ENCODE measurements around the gene PWWP2B. TPM values are rescaled to one million over a fixed set of nuclear protein-coding genes. Genes with fewer than 3 reads are reported as not detected.

Gene PWWP2B
- total RNA-seq, 2 experiments from 2014 or later, result 5.5 to 6.3 TPM

- peaks cover 7% of the 10 kb centered on the region for H3K4me1 Mint-ChIP-seq
- CTCF ChIA-PET, result no interaction called here
- no peaks in the 10 kb centered on the region for H3K36me3 Mint-ChIP-seq (ENCODE audit: low read depth)
- H3K9me3 Mint-ChIP-seq, result no peaks in the 10 kb centered on the region
- DNase-seq, result no peak
- H3K27ac Mint-ChIP-seq, result no peak overlapping the region
- no peaks in the 10 kb centered on the region for H3K27me3 Mint-ChIP-seq
- no peak overlapping the region for H3K4me3 Mint-ChIP-seq
- POLR2A ChIA-PET, result no interaction called here
Measured at GRCh38 chr10:132405463-132405991, 8.5 kb downstream of the PWWP2B start.

DNA sequence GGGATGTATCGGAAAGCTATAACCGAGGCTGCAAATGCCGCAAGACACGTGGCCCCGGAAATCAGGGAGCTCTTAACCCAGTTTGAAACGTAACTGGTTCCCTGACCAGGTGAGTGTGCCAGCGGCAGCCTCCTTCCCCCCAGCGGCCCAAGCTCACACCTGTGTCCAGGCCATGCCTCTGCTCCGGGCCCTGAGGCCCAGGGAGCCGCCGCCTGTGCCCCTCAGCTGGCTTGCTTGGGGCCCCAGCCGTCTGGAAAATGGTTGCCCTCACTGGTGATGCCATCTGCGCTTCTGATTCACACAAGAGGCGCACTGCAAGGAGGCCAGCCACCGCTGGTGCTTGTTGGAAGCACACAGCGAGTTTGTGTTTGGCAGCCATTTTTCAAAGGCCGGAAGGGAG lies 9.2 kb downstream of the PWWP2B start:
- no peak overlapping the region for H3K27ac Mint-ChIP-seq
- H3K9me3 Mint-ChIP-seq, result no peaks in the 10 kb centered on the region
- H3K4me3 Mint-ChIP-seq, result no peak overlapping the region
- peaks cover 7% of the 10 kb centered on the region for H3K4me1 Mint-ChIP-seq
- no peak for DNase-seq
- ChIA-PET CTCF (interaction anchor here (1.1 kb wide), 1 partner anchor 8 kb away, joined by 3 read pairs; no protein-coding TSS in a partner anchor), POLR2A (no interaction called here)
- no peaks in the 10 kb centered on the region for H3K27me3 Mint-ChIP-seq
- H3K36me3 Mint-ChIP-seq (ENCODE audit: low read depth), result no peaks in the 10 kb centered on the region

GRCh38 chr10:132406750-132407149 lies 9.8 kb downstream of the PWWP2B start:
- CTCF ChIA-PET, result interaction anchor here (1.1 kb wide), 1 partner anchor 9 kb away, joined by 3 read pairs; no protein-coding TSS in a partner anchor
- Mint-ChIP-seq H3K27ac (no peak overlapping the region), H3K27me3 (no peaks in the 10 kb centered on the region), H3K4me1 (peaks cover 7% of the 10 kb centered on the region), H3K4me3 (no peak overlapping the region), H3K36me3 (ENCODE audit: low read depth) (no peaks in the 10 kb centered on the region), H3K9me3 (no peaks in the 10 kb centered on the region)
- POLR2A ChIA-PET, result no interaction called here
- DNase-seq, result no peak

GRCh38 chr10:132407243-132407746 lies 10.3 kb downstream of the PWWP2B start:
- H3K4me1 Mint-ChIP-seq, result peaks cover 7% of the 10 kb centered on the region
- DNase-seq, result no peak
- H3K27ac Mint-ChIP-seq, result no peak overlapping the region
- POLR2A ChIA-PET, result no interaction called here
- no peak overlapping the region for H3K4me3 Mint-ChIP-seq
- CTCF ChIA-PET, result interaction anchor here (1.1 kb wide), 1 partner anchor 10 kb away, joined by 3 read pairs; no protein-coding TSS in a partner anchor
- H3K9me3 Mint-ChIP-seq, result no peaks in the 10 kb centered on the region
- no peaks in the 10 kb centered on the region for H3K27me3 Mint-ChIP-seq
- H3K36me3 Mint-ChIP-seq (ENCODE audit: low read depth), result no peaks in the 10 kb centered on the region

GRCh38 chr10:132407846-132408278 lies 10.9 kb downstream of the PWWP2B start:
- no peak overlapping the region for H3K4me3 Mint-ChIP-seq
- H3K27ac Mint-ChIP-seq, result no peak overlapping the region
- ChIA-PET CTCF (no interaction called here), POLR2A (no interaction called here)
- no peaks in the 10 kb centered on the region for H3K36me3 Mint-ChIP-seq (ENCODE audit: low read depth)
- H3K4me1 Mint-ChIP-seq, result peaks cover 7% of the 10 kb centered on the region
- no peaks in the 10 kb centered on the region for H3K9me3 Mint-ChIP-seq
- no peaks in the 10 kb centered on the region for H3K27me3 Mint-ChIP-seq
- no peak for DNase-seq

GRCh38 chr10:132408367-132408781 lies 11.4 kb downstream of the PWWP2B start:
- Mint-ChIP-seq H3K36me3 (ENCODE audit: low read depth) (no peaks in the 10 kb centered on the region), H3K27ac (no peak overlapping the region), H3K27me3 (no peaks in the 10 kb centered on the region), H3K4me3 (no peak overlapping the region), H3K9me3 (no peaks in the 10 kb centered on the region), H3K4me1 (peaks cover 7% of the 10 kb centered on the region)
- DNase-seq, result no peak
- ChIA-PET CTCF (no interaction called here), POLR2A (no interaction called here)

DNA sequence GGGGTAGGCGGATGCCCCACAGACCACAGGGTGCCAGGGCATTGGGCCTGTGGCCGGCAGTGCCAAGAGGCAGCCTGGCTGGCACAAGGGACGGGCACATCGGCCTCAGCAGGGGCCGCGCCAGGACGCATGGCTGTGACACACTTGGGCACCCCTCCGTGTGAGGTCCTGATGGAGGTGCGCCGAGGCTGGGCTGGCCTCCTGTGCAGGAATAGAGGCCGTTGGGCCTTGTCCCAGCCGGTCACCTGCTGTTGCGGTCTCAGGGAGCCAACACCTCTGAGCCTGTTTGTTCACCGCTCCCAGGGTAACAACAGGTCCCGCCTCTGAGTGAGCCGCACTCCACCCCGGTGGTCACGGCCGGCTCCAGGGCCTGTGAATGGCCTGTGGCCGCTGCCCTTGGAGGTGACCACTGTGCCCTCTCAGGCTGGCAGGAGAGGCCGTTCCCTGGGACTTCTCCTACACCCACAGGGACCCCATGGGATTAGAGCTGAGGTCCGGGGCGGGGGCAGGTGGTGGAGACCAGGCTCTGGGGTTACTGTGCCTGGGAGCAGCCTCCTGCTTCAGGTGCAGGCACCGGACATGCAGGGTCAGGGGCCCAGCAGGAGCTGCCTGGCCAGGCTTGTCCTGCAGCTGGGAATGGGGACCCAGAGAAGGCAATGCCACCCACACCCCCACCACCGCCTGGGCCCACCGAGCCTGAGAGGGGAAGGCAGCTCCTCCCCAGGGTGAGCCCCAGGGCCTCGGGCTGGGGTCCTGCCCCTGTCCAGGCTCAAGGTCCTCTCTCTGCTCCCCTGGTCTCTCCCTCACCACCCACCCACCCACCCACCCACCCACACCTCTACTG lies 12.0 kb downstream of the PWWP2B start:
- no peaks in the 10 kb centered on the region for H3K9me3 Mint-ChIP-seq
- POLR2A ChIA-PET, result no interaction called here
- H3K36me3 Mint-ChIP-seq (ENCODE audit: low read depth), result no peaks in the 10 kb centered on the region
- no peak overlapping the region for H3K27ac Mint-ChIP-seq
- CTCF ChIA-PET, result no interaction called here
- peaks cover 7% of the 10 kb centered on the region for H3K4me1 Mint-ChIP-seq
- DNase-seq, result no peak
- no peak overlapping the region for H3K4me3 Mint-ChIP-seq
- H3K27me3 Mint-ChIP-seq, result no peaks in the 10 kb centered on the region

DNA sequence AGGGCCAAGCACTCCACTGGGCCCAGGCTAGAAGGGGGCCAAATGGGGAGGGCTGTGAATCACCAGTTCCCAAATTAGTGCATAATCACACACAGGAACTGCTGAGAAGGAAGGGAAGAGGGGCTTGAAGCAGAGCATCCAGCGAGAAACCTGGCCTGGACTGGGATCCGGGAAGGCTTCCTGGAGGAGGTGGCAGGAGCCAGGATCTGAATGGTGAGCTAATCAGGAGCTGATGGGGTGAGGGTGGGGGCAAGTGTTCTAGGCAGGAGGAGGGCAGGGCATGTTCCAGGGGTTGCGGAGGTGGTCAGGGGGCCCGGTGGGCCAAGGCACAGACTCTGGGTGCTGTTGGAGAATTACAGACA lies 12.6 kb downstream of the PWWP2B start:
- H3K4me3 Mint-ChIP-seq, result no peak overlapping the region
- H3K27ac Mint-ChIP-seq, result no peak overlapping the region
- H3K9me3 Mint-ChIP-seq, result no peaks in the 10 kb centered on the region
- DNase-seq, result no peak
- POLR2A ChIA-PET, result no interaction called here
- H3K4me1 Mint-ChIP-seq, result peaks cover 7% of the 10 kb centered on the region
- CTCF ChIA-PET, result no interaction called here
- H3K36me3 Mint-ChIP-seq (ENCODE audit: low read depth), result no peaks in the 10 kb centered on the region
- H3K27me3 Mint-ChIP-seq, result no peaks in the 10 kb centered on the region

DNA sequence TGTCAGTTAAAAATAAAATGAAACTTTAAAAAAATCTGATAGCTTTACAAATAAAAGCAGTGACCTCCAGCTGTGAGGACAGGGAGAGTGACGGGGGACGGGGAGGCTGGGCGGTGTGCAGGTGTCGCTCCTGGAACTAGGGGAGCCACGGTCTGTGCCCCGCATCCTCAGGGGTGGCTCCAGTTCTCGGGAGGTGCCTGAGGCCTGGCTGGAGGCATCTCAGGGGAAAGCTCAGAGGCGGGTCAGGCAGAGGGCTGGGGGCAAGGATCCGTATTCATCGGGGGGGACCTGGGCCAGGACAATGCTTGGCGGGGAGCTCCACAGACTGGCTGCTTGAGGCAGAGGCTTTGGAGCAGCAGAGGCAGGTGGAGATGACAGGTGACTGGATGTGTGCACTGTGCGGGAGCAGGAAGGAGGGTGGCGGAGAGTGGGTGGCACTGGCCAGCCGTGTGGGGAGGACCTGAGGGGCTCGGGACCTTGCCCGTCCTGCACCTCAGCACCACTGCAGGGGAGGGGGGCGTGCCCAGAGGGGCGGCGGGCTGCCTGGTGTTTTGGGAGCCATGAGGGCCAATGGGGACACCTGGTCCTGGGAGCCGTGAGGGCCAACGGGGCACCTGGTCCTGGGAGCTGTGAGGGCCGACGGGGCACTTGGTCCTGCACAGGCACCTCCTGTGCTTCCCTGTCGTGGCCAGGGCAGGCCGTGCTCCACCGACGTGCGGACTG lies 13.2 kb downstream of the PWWP2B start:
- H3K27me3 Mint-ChIP-seq, result no peaks in the 10 kb centered on the region
- H3K4me1 Mint-ChIP-seq, result peaks cover 7% of the 10 kb centered on the region
- POLR2A ChIA-PET, result no interaction called here
- CTCF ChIA-PET, result no interaction called here
- no peak for DNase-seq
- H3K4me3 Mint-ChIP-seq, result no peak overlapping the region
- no peaks in the 10 kb centered on the region for H3K9me3 Mint-ChIP-seq
- H3K27ac Mint-ChIP-seq, result no peak overlapping the region
- no peaks in the 10 kb centered on the region for H3K36me3 Mint-ChIP-seq (ENCODE audit: low read depth)

DNA sequence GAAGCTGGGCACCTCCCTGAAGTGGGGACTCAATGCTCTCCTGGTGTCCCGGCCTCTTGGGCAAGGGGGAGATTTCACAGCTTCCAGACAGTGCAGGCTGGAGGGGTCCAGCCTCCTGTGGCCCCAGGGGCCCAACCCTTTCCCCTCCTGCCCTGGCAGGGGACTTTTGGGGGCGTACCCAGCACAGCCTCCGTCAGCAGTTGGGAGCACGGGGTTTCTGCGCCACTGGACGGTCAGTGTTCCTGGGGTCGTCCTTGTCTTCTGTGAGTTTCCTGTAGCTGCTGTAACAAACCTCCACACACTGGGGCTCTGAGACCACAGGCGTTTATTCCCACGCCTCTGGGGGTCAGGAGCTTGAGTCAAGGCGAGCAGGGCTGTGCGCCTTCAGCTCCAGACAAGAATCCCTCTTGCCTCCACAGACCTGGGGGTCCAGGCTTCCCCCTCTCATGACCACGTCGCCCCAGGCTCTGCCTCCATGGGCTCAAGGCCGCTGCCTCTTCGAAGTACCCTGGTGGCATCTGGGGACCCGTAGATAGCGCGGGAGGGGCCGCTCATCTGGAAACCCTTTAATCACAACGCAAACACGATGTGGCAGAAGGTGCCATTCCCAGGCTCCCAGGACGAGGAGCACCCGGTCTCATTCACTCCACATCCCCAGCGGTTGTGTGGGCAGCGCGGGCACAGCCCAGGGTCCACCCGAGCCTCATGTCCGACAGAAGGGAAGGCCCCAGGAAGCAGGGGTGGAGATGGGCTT lies 14.0 kb downstream of the PWWP2B start:
- ChIA-PET POLR2A (no interaction called here), CTCF (no interaction called here)
- H3K36me3 Mint-ChIP-seq (ENCODE audit: low read depth), result no peaks in the 10 kb centered on the region
- H3K9me3 Mint-ChIP-seq, result no peaks in the 10 kb centered on the region
- H3K27me3 Mint-ChIP-seq, result no peaks in the 10 kb centered on the region
- H3K4me3 Mint-ChIP-seq, result no peak overlapping the region
- no peak overlapping the region for H3K27ac Mint-ChIP-seq
- H3K4me1 Mint-ChIP-seq, result peaks cover 7% of the 10 kb centered on the region
- no peak for DNase-seq

DNA sequence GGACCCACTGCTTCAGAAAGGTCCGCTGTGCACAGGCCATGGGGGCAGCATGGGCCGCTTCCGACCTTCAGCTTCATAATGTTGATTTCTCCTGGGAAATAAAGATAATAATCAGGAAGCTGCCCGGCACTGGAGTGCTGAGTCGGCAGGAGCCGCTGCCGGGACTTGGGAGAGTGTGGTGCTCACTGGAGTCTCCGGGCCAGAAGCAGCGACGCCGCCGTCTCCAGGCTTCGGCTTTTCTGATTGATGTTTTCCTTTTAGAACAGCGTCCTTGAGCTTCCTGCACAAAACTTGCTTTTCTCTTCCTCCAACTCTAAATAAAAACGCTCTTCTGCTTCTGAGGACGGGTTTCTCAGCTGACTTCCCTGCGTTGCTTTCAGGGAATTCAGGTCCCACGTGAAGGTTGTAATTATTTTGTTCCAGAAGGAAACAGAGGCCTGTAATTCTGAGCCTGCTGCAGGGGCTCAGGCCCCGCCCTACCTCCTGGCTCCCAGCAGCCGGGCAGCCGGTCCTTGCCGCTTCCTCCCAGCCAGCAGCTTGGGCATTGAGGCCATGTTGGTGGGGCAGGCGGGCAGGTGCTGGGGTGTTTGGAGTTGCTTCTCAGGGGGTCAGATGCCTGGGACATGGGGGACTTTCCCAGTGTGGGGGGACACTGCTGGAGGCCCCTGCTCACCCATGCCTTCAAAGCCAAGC lies 14.7 kb downstream of the PWWP2B start:
- POLR2A ChIA-PET, result no interaction called here

GRCh38 chr10:132412316-132413192 lies 15.6 kb downstream of the PWWP2B start:
- POLR2A ChIA-PET, result no interaction called here
- CTCF ChIA-PET, result no interaction called here
- Mint-ChIP-seq H3K9me3 (no peaks in the 10 kb centered on the region), H3K4me3 (no peak overlapping the region), H3K4me1 (peaks cover 7% of the 10 kb centered on the region), H3K27ac (no peak overlapping the region), H3K36me3 (ENCODE audit: low read depth) (no peaks in the 10 kb centered on the region), H3K27me3 (no peaks in the 10 kb centered on the region)
- DNase-seq, result no peak

More for the DNA sequence above, 14.7 kb downstream of the PWWP2B start:
- CTCF ChIA-PET, result no interaction called here
- Mint-ChIP-seq H3K4me1 (peaks cover 7% of the 10 kb centered on the region), H3K27me3 (no peaks in the 10 kb centered on the region), H3K27ac (no peak overlapping the region), H3K9me3 (no peaks in the 10 kb centered on the region), H3K36me3 (ENCODE audit: low read depth) (no peaks in the 10 kb centered on the region), H3K4me3 (no peak overlapping the region)
- DNase-seq, result no peak

Measured in activated CD4-positive, alpha-beta memory T cell treated with anti-CD3 and anti-CD28 coated beads, Interleukin-2, amount 10 ng/mL, durations not matched to agents 7 days and 5 days (primary cell).